SKM-1 treated with dmso at 0.1 percent for 144 hours (cell line): Measurements from ENCODE around the gene TCF3.
A peak's percentile ranks its signal among the peaks of the same experiment; 100 is the strongest.

ENCODE experiments used
- DNase-seq: peaks from one replicate; lab custom pipeline; 2025; ENCODE audit not compliant: unreplicated experiment; lab: John Stamatoyannopoulos, UW

Gene TCF3

GRCh38 chr19:1587872-1588271, 64.5 kb downstream of the TCF3 start:
- no peak for DNase-seq

GRCh38 chr19:1585243-1585580, 67.2 kb downstream of the TCF3 start:
- DNase-seq: no peak

- no peak for DNase-seq
Observed at GRCh38 chr19:1584500-1585242, 67.7 kb downstream of the TCF3 start.

- DNase-seq: no peak
Observed at GRCh38 chr19:1582201-1582600, 70.2 kb downstream of the TCF3 start.

GRCh38 chr19:1580957-1581356, 71.5 kb downstream of the TCF3 start:
- DNase-seq: no peak

- no peak for DNase-seq
Observed at GRCh38 chr19:1580382-1580781, 72.0 kb downstream of the TCF3 start.

GRCh38 chr19:1579222-1579621, 73.2 kb downstream of the TCF3 start:
- DNase-seq: no peak

- no peak for DNase-seq
Observed at GRCh38 chr19:1577929-1578618, 74.3 kb downstream of the TCF3 start.

- no peak for DNase-seq
Observed at GRCh38 chr19:1577090-1577928, 75.1 kb downstream of the TCF3 start.

GRCh38 chr19:1576242-1577089, 75.9 kb downstream of the TCF3 start:
- DNase-seq: no peak

- no peak for DNase-seq
Observed at GRCh38 chr19:1575323-1576241, 76.8 kb downstream of the TCF3 start.

- DNase-seq: no peak
Observed at GRCh38 chr19:1574354-1575136, 77.9 kb downstream of the TCF3 start.

- DNase-seq: no peak
Observed at GRCh38 chr19:1572795-1573194, 79.6 kb downstream of the TCF3 start.

GRCh38 chr19:1571358-1571757, 81.1 kb downstream of the TCF3 start:
- DNase-seq: no peak

GRCh38 chr19:1570836-1571235, 81.6 kb downstream of the TCF3 start:
- DNase-seq: no peak

GRCh38 chr19:1569997-1570396, 82.4 kb downstream of the TCF3 start:
- DNase-seq: no peak

GRCh38 chr19:1568320-1569019, 83.9 kb downstream of the TCF3 start, which contains the start of gene MEX3D:
Gene MEX3D, minus strand, starts transcription at chr19:1568325. Its CDS starts 267 bp downstream, at chr19:1568058.
- peak; percentile 39 for DNase-seq

GRCh38 chr19:1567848-1568227, 84.6 kb downstream of the TCF3 start:
- DNase-seq: no peak
